ENCODE results near the gene UGT1A9.

UGT1A9 gene

DNA sequence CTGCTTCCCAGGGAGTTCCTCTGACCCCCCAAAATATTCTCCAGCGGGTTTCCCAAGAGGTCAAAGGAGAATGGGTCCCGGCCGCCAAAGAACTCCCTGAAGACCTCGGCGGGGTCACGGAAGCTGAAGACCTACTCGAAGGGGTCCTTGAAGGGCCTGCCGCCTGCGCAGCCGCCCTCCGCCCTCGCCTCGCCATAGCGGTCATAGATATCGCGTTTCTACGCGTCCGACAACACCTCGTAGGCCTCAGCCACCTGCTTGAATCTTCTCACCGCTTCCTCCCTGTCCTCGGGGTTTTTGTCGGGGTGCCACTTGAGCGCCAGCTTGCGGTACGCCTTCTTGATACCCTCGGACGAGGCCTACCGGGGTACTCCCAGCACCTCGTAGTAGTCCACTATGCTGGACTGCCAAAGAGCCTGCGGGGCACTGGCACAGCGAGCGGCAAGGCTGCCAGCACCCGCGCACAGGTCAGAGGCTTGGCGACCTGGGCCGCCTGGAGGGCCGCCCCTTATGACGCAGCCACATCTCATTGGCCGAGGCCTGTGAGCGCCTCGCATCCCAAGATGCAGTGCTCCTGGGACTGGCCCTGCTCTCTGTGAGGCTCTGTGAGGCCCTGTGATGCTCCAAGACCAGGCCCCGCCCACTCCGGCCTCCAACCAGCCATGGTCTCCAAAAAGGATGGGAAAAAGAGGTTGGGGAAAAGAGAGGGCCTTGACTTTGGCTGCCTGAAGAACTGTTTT lies 83.3 kb downstream of the UGT1A9 start:
- Histone ChIP-seq H2AFZ (ENCODE audit: low read depth, low read length, severe bottlenecking) (no peak overlapping the region), H4K20me1 (ENCODE audit: low read depth, low read length) (no peaks in the 10 kb centered on the region), H3F3A (ENCODE audit: insufficient read depth) (no peaks in the 10 kb centered on the region), H3K9me3 (ENCODE audit: insufficient read depth, low read length) (peaks cover 5% of the 10 kb centered on the region; the same call in 1 of the 2 replicates), H3K27ac (ENCODE audit: low read depth, low read length) (no peak overlapping the region), H3K9ac (ENCODE audit: low read length) (no peak overlapping the region), H3K79me2 (ENCODE audit: insufficient read depth, low read length) (no peaks in the 10 kb centered on the region), H3K4me2 (ENCODE audit: low read depth, low read length, poor library complexity, severe bottlenecking) (no peak overlapping the region), H3K4me3 (ENCODE audit: insufficient read depth, low read length, poor library complexity, severe bottlenecking) (no peak overlapping the region), H3K9me2 (replicated peaks; ENCODE audit: insufficient read depth, low read length) (no peaks in the 10 kb centered on the region), H3K27me3 (ENCODE audit: low read length) (no peaks in the 10 kb centered on the region), H3K36me3 (ENCODE audit: low read length) (no peaks in the 10 kb centered on the region)
- TF ChIP-seq, protein P1, sequence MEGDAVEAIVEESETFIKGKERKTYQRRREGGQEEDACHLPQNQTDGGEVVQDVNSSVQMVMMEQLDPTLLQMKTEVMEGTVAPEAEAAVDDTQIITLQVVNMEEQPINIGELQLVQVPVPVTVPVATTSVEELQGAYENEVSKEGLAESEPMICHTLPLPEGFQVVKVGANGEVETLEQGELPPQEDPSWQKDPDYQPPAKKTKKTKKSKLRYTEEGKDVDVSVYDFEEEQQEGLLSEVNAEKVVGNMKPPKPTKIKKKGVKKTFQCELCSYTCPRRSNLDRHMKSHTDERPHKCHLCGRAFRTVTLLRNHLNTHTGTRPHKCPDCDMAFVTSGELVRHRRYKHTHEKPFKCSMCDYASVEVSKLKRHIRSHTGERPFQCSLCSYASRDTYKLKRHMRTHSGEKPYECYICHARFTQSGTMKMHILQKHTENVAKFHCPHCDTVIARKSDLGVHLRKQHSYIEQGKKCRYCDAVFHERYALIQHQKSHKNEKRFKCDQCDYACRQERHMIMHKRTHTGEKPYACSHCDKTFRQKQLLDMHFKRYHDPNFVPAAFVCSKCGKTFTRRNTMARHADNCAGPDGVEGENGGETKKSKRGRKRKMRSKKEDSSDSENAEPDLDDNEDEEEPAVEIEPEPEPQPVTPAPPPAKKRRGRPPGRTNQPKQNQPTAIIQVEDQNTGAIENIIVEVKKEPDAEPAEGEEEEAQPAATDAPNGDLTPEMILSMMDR (IDR thresholded peaks at IDR 0.05; ENCODE audit: insufficient read depth, low read length, poor library complexity, severe bottlenecking): no peak
- TF ChIP-seq EZH2phosphoT487 (conservative IDR thresholded peaks at IDR 0.05; ENCODE audit: low read length): no peak

DNA sequence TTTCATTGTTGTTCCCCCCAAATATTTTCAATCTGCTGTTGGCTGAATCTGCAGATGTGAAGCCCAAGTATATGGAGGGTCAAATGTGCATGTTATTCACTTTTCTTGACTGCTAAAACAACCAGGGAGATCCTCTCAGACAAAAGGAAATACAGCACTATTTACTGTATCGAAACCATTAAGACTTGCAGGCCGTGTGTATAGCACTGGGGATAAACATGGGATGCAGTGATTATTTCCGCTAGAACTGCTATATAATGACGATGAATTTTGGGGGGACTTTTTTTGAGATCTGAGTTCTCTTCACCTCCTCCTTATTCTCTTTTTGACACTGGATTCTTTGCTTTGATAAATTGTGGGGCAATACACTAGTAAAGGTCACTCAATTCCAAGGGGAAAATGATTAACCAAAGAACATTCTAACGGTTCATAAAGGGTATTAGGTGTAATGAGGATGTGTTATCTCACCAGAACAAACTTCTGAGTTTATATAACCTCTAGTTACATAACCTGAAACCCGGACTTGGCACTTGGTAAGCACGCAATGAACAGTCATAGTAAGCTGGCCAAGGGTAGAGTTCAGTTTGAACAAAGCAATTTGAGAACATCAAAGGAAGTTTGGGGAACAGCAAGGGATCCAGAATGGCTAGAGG lies 84.9 kb downstream of the UGT1A9 start:
- Histone ChIP-seq H3K79me2 (ENCODE audit: insufficient read depth, low read length) (no peaks in the 10 kb centered on the region), H3K4me3 (ENCODE audit: insufficient read depth, low read length, poor library complexity, severe bottlenecking) (no peak overlapping the region), H3K9me3 (ENCODE audit: insufficient read depth, low read length) (no peaks in the 10 kb centered on the region), H3K36me3 (ENCODE audit: low read length) (no peaks in the 10 kb centered on the region), H3K9me2 (replicated peaks; ENCODE audit: insufficient read depth, low read length) (no peaks in the 10 kb centered on the region), H3F3A (ENCODE audit: insufficient read depth) (no peaks in the 10 kb centered on the region), H2AFZ (ENCODE audit: low read depth, low read length, severe bottlenecking) (no peak overlapping the region), H3K9ac (ENCODE audit: low read length) (no peak overlapping the region), H3K27me3 (ENCODE audit: low read length) (no peaks in the 10 kb centered on the region), H4K20me1 (ENCODE audit: low read depth, low read length) (no peaks in the 10 kb centered on the region), H3K4me2 (ENCODE audit: low read depth, low read length, poor library complexity, severe bottlenecking) (no peak overlapping the region), H3K27ac (ENCODE audit: low read depth, low read length) (no peak overlapping the region)
- TF ChIP-seq, protein P1 (IDR thresholded peaks at IDR 0.05; ENCODE audit: insufficient read depth, low read length, poor library complexity, severe bottlenecking): no peak
- no peak for TF ChIP-seq EZH2phosphoT487 (conservative IDR thresholded peaks at IDR 0.05; ENCODE audit: low read length)

DNA sequence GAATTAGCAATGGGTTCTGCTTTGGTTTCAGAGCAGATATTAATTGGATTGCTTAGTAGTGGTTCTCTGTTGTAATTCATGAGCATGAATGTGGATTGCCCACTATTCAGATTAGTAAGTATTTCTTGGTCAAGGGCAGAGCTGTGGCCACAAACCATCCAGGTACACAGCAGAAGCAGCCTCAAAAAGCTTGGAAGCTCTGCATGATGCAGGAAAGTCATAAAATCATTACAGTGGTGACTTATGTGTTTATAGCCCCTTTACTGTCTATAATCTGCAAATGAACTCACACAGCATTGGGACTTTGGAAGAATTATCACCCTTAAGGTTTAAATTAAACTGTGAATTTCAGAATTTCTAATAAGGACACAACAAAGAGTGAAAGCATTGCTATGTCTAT lies 86.4 kb downstream of the UGT1A9 start:
- no peaks in the 10 kb centered on the region for H3K79me2 ChIP-seq (ENCODE audit: insufficient read depth, low read length)
- no peaks in the 10 kb centered on the region for H3K9me2 ChIP-seq (replicated peaks; ENCODE audit: insufficient read depth, low read length)
- no peak overlapping the region for H3K4me2 ChIP-seq (ENCODE audit: low read depth, low read length, poor library complexity, severe bottlenecking)
- no peaks in the 10 kb centered on the region for H3F3A ChIP-seq (ENCODE audit: insufficient read depth)
- no peaks in the 10 kb centered on the region for H3K9me3 ChIP-seq (ENCODE audit: insufficient read depth, low read length)
- no peak overlapping the region for H3K27ac ChIP-seq (ENCODE audit: low read depth, low read length)
- H4K20me1 ChIP-seq (ENCODE audit: low read depth, low read length): no peaks in the 10 kb centered on the region
- H3K9ac ChIP-seq (ENCODE audit: low read length): no peak overlapping the region
- H3K36me3 ChIP-seq (ENCODE audit: low read length): no peaks in the 10 kb centered on the region
- no peaks in the 10 kb centered on the region for H3K27me3 ChIP-seq (ENCODE audit: low read length)
- no peak overlapping the region for H2AFZ ChIP-seq (ENCODE audit: low read depth, low read length, severe bottlenecking)
- H3K4me3 ChIP-seq (ENCODE audit: insufficient read depth, low read length, poor library complexity, severe bottlenecking): no peak overlapping the region
- TF ChIP-seq EZH2phosphoT487 (conservative IDR thresholded peaks at IDR 0.05; ENCODE audit: low read length): no peak
- TF ChIP-seq, protein P1 (IDR thresholded peaks at IDR 0.05; ENCODE audit: insufficient read depth, low read length, poor library complexity, severe bottlenecking): no peak

Measured in SU-DHL-6 (cell line).